ENCODE data around the gene RAB12. TPM values are rescaled to one million over a fixed set of nuclear protein-coding genes. Genes with fewer than 3 reads are reported as not detected.
"Not testable (repeated sequence)": the region's sequence is repeated elsewhere in the genome, so short reads cannot be mapped to it uniquely, and the experiment has no call there.

Gene RAB12
- total RNA-seq, 6 donors from 2014 or later = 24.1 to 88.6 (median 44.1) TPM

DNA sequence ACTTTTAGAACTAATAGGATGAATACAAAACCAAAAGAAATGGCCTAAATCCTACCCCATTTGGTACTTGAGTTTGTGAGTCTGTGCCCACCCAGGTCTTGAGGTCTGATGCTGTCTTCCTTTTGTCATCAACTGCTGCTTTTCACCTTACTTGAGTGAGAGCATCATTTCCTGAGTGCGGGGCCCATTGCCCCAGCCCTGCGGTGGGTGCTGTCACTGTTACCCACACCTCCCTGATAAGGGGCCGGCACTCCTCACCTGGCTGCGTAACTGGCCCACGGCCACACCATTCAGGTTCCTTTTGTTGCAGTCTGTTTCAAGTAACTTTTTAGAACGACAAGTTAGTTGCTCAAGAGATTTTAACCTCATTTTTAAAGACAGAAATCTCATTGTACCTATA lies 25.3 kb downstream of the RAB12 start:
- WGBS, 2 donors = 86 to 88% methylated on average over 6 of the region's 6 CpGs
- Histone ChIP-seq H3K27ac (no peak overlapping the region), H3K27me3 (no peaks in the 10 kb centered on the region), H3K4me1 (no peaks in the 10 kb centered on the region), H3K36me3 (peaks cover 17 to 87% (median 39%) of the 10 kb centered on the region in 4 donors), H3K4me3 (no peak overlapping the region), H3K9me3 (no peaks in the 10 kb centered on the region)
- DNase-seq (no peak), ATAC-seq (ENCODE audit: low FRiP score in 2 of 2) (no peak)
- TF ChIP-seq EP300 (IDR thresholded peaks at IDR 0.05) = no peak

DNA sequence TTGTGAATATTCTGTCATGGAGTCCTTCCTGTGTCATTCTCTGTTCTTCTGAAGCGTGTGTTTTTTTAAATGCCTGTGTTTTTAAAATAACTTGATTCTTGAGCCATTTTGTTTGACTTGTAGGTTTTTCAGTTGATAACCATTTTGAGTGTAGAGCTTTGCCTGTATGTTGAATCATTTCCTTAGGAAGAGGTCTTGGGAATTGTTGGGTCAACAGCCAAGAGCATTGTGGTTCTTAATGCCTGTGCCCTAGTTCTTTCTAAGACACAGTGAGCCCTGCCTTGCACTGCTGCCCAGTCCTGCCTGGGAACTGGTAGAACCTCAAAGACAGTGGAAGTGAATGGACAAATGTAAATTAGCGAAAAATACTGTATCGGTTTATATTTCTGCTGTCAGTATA lies 25.9 kb downstream of the RAB12 start:
- Histone ChIP-seq H3K36me3 (peaks cover 15 to 89% (median 45%) of the 10 kb centered on the region in 4 donors), H3K27ac (no peak overlapping the region), H3K9me3 (no peaks in the 10 kb centered on the region), H3K4me3 (no peak overlapping the region), H3K4me1 (no peaks in the 10 kb centered on the region), H3K27me3 (no peaks in the 10 kb centered on the region)
- TF ChIP-seq EP300 (IDR thresholded peaks at IDR 0.05) = no peak
- no peak for TF ChIP-seq POLR2A (IDR thresholded peaks at IDR 0.05)
- no peak for TF ChIP-seq POLR2AphosphoS5 (IDR thresholded peaks at IDR 0.05)
- TF ChIP-seq, protein P1, sequence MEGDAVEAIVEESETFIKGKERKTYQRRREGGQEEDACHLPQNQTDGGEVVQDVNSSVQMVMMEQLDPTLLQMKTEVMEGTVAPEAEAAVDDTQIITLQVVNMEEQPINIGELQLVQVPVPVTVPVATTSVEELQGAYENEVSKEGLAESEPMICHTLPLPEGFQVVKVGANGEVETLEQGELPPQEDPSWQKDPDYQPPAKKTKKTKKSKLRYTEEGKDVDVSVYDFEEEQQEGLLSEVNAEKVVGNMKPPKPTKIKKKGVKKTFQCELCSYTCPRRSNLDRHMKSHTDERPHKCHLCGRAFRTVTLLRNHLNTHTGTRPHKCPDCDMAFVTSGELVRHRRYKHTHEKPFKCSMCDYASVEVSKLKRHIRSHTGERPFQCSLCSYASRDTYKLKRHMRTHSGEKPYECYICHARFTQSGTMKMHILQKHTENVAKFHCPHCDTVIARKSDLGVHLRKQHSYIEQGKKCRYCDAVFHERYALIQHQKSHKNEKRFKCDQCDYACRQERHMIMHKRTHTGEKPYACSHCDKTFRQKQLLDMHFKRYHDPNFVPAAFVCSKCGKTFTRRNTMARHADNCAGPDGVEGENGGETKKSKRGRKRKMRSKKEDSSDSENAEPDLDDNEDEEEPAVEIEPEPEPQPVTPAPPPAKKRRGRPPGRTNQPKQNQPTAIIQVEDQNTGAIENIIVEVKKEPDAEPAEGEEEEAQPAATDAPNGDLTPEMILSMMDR (IDR thresholded peaks at IDR 0.05) = no peak
- WGBS, 2 donors = 93 to 95% methylated on average over 3 of the region's 3 CpGs
- no peak for ATAC-seq (ENCODE audit: low FRiP score in 2 of 2)
- no peak for DNase-seq

DNA sequence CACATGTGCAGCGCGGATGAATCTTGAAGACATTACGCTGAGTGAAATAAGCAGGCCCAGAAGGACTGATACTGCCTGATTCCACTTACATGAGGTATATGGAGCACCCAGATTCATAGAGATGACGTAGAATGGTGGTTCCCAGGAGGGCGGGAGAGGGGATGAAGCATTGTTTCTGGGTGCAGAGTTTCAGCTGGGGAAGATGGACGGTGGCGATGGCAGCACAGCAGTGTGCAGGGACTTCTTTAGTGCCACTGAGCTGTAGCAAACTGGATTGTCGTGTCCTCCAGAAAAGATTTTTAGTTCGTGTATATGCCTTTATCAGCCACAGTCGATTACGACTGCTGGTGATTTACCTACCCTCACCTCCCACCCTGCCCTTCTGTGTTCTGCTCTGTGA lies 30.5 kb downstream of the RAB12 start:
- Histone ChIP-seq H3K4me3 (no peak overlapping the region), H3K36me3 (peaks cover 8 to 56% (median 39%) of the 10 kb centered on the region in 4 donors), H3K9me3 (no peaks in the 10 kb centered on the region), H3K4me1 (no peaks in the 10 kb centered on the region), H3K27ac (no peak overlapping the region), H3K27me3 (no peaks in the 10 kb centered on the region)
- ATAC-seq (ENCODE audit: low FRiP score in 2 of 2) = no peak
- DNase-seq = no peak
- TF ChIP-seq EP300 (IDR thresholded peaks at IDR 0.05) = no peak
- TF ChIP-seq, protein P1 (IDR thresholded peaks at IDR 0.05) = no peak
- TF ChIP-seq POLR2AphosphoS5 (IDR thresholded peaks at IDR 0.05) = no peak
- TF ChIP-seq POLR2A (IDR thresholded peaks at IDR 0.05) = no peak
- 94 to 95% methylated on average over 11 of the region's 11 CpGs for WGBS, 2 donors

DNA sequence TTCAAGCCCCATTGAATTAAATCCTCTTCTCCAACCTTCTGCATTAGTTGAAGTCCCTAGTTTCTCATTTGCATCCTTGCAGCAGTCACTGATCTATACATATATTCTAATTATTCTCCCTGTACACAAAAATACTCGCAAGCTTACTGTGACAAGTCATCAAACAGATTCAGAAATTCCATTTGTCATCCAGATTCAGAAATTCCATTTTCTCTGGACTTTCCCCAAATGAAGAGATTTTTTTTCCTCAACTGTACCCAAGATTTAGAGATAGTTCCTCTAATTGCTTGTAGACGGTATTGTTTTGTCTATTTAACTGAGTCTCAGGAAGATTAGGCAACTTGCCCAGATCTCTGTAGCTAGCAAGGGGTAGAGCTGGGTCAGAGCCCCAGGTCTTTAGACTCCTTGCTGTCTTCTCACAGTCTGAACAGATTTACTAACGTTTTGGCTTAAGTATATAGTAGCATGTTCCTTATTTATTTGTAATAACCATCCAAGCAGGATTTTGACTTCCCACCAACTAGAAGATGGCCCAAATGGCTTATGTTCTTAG lies 34.2 kb downstream of the RAB12 start:
- no peak overlapping the region for H3K27ac ChIP-seq
- H3K27me3 ChIP-seq = no peaks in the 10 kb centered on the region
- 46 to 54% methylated on average over 3 of the region's 3 CpGs for WGBS, 2 donors
- DNase-seq = no peak
- H3K9me3 ChIP-seq = no peaks in the 10 kb centered on the region
- no peak overlapping the region for H3K4me3 ChIP-seq
- H3K36me3 ChIP-seq = peaks cover 0 to 21% (median 13%) of the 10 kb centered on the region in 4 donors
- ATAC-seq (ENCODE audit: low FRiP score in 2 of 2) = no peak
- no peak for TF ChIP-seq EP300 (IDR thresholded peaks at IDR 0.05)
- TF ChIP-seq POLR2A (IDR thresholded peaks at IDR 0.05) = no peak
- no peak for TF ChIP-seq POLR2AphosphoS5 (IDR thresholded peaks at IDR 0.05)
- TF ChIP-seq, protein P1 (IDR thresholded peaks at IDR 0.05) = no peak
- no peaks in the 10 kb centered on the region for H3K4me1 ChIP-seq

DNA sequence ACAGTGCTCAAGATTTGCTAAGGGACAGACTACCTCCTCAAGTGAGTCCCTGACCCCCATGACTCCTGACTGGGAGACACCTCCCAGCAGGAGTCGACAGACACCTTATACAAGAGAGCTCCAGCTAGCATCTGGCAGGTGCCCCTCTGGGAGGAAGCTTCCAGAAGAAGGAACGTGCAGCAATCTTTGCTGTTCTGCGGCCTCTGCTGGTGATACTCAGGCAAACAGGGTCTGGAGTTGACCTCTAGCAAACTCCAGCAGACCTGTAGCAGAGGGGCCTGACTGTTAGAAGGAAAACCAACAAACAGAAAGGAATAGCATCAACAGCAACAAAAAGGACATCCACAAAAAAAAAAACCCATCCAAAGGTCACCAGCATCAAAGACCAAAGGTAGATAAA lies 38.1 kb downstream of the RAB12 start:
- WGBS, 2 donors = 82% methylated on average over 2 to 3 of the region's 3 CpGs
- H3K27me3 ChIP-seq; H3K9me3 ChIP-seq; H3K27ac ChIP-seq; H3K4me1 ChIP-seq; DNase-seq; ATAC-seq (ENCODE audit: low FRiP score in 2 of 2); H3K36me3 ChIP-seq; H3K4me3 ChIP-seq: not testable (repeated sequence)

DNA sequence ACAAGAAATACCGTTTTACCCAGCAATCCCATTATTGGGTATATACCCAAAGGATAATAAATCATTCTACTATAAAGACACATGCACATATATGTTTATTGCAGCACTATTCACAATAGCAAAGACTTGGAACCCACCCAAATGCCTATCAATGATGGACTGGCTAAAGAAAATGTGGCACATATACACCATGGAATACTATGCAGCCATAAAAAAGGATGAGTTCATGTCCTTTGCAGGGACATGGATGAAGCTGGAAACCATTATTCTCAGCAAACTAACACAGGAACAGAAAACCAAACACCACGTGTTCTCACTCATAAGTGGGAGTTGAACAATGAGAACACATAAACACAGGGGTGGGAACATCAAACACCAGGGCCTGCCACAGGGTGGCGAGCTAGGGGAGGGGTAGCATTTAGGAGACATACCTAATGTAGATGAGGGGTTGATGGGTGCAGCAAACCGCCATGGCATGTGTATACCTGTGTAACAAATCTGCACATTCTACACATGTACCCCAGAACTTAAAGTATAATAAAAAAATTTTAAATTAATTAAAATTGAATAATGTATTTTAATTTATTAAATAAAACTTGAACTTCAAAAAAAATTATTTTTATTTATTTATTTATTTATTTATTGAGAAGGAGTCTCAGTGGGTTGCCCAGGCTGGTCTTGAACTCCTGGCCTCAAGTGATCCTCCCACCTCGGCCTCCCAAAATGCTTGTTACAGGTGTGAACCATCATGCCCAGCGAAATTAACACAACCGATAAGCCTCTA lies 42.4 kb downstream of the RAB12 start:
- H3K4me1 ChIP-seq; H3K27ac ChIP-seq; H3K36me3 ChIP-seq; ATAC-seq (ENCODE audit: low FRiP score in 2 of 2); DNase-seq; H3K4me3 ChIP-seq; H3K27me3 ChIP-seq; H3K9me3 ChIP-seq: not testable (repeated sequence)
- WGBS, 2 donors = 91% methylated on average over 7 of the region's 7 CpGs

Data from upper lobe of left lung (tissue), 6 donors.